HG02852 (cell line): ENCODE results near the gene WDR5.

Source experiments
- ATAC-seq: cut with Tn5 transposase; IDR thresholded peaks from one replicate; pipeline ENCODE4 v1.9.1; 2021; ENCODE audit warnings: mild to moderate bottlenecking, moderate library complexity; ENCODE audit not compliant: unreplicated experiment

The WDR5 gene

DNA sequence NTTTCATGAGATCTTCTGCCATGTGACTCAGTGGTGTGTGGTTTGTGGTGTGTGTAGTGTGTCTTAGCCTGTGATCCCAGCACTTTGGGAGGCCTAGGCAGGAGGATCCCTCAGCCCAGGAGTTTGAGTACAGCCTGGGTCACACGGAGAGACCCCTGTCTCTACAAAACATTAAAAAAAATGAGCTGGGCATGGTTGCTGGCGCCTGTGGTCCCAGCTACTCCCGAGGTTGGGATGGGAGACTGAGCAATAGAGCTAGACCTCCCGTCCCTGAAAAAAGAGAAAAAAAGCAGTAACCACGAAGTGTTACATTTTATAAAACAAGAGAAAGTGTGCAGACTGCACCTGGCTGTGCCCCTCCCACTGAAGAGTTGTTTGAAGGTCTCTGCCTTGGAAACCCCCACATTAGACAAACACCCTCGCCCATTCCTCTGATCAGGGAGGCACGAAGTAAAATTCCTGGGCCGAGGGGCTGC lies 49.7 kb downstream of the WDR5 start:
- ATAC-seq: no peak

DNA sequence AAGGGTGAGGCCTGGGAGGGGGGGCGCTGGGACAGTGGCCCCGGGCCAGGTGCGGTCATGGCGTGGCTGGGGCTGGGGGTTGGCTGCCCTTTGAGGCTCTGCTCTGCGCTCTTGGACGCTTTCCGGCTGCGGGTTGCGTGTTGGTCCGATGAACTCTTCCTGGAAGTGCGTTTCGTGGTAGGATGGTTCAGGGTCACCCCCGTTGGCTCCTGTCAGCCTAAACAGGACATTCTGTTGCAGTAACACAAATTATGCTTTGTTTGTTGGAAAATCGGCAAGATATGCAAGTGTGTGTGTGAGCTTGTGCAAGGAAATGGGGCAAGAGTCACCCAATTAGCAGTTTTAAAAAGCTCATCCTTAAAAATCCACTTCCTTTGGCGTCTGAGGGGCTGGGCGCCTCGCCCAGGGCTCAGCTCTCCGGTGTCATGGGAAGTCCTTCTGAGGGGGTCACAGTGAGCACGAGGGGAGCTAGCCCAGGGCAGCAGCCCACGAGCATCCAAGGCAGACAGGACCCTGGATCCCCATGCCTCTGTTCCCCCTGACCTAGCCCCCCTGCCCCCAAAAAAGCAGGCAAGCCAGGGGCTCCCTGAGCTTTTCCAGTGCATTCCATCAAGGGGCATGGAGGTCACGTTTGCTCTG lies 50.7 kb downstream of the WDR5 start:
- no peak for ATAC-seq

DNA sequence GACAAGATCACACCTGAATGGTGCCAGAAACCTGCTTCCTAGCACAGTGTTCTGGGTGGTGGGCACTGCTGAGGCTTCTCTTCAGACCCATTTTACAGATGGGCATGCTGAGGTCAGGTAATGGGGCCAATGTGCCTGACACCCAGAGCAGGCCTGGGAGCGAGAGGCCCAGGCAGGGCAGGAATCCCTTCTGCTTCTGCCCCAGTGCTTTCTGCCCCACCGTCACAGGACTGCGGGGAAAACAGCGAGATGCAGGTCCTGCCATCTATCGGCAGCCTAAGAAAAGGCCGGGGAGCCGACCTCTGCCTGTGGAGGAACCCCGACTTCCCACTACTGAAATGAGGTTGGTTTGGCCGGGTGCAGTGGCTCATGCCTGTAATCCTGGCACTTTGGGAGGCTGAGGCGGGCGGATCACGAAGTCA lies 51.2 kb downstream of the WDR5 start:
- no peak for ATAC-seq

DNA sequence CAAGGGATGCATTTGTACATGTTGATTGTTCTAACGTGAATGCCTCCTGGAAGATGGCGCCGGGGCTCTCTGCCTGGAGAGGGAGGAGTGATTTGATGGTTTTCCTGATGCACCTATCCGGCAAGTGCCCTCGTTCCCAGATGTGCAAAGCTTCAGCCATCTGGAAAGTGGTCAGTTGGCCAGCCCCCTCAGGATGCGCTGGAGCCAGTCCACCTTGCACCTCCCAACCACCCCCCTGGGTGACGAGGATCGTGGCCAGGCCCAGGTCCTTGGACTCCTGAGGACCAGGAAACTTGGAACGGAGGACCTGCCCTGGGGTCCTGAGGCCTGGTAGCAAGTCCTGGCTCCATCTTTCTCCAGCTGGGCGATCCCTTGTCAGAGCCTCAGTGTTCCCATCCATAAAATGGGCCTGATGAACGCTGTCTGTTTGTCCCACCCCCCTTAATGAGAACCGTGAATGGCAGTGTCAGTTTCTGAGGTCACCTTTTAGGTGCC lies 52.1 kb downstream of the WDR5 start:
- ATAC-seq: no peak

DNA sequence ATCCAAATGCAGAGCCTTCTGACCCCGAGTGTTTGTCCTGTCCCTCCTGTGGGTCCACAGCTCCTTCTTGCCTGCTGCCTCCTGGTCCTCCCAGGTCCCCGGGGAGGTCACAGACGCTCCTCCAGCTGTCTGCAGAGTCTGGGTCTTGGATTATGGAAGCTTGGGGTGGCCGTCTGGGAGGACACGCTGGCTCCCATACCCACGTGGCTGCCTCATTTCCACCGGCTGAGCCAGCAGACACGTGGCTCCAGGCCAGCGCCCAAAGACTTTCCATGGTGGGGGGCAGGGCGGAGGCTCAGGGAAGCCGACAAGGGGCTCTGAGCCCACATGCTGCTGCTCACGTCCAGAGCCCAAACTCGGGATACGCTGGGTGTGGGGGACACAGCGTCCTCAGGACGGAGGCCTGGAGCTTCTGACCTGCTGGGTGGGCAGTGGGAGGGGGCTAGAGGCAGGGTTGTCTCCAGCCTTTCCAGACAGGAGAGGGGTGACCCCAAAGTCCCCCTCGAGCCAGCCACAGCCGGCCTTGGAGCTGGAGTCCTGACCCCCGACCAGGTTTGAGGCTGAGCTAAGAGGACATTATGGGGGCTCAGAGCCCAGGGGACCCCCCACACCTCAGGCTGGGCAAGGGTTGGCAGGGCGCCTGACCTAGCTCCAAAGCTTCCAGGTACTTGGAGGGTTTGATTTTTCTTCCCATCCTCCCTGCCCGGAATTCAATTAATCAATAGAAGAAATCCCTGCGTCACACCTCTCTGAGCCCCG lies 52.7 kb downstream of the WDR5 start:
- ATAC-seq: no peak

DNA sequence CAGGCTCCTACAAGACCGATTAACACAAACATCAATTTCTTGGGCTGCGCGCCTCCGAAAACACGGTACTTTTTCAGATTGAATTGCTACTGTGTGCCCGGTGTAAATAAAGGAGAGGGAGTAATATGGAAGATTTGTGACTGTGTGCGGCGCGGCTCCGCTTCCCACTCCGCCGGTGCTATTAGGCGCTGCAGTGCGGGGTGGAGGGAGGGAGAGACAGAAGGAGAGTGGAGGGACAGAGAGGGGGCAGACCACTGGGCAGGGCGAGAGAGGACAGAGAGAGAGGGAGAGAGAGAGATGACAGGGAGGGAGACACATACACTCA lies 53.2 kb downstream of the WDR5 start:
- no peak for ATAC-seq

DNA sequence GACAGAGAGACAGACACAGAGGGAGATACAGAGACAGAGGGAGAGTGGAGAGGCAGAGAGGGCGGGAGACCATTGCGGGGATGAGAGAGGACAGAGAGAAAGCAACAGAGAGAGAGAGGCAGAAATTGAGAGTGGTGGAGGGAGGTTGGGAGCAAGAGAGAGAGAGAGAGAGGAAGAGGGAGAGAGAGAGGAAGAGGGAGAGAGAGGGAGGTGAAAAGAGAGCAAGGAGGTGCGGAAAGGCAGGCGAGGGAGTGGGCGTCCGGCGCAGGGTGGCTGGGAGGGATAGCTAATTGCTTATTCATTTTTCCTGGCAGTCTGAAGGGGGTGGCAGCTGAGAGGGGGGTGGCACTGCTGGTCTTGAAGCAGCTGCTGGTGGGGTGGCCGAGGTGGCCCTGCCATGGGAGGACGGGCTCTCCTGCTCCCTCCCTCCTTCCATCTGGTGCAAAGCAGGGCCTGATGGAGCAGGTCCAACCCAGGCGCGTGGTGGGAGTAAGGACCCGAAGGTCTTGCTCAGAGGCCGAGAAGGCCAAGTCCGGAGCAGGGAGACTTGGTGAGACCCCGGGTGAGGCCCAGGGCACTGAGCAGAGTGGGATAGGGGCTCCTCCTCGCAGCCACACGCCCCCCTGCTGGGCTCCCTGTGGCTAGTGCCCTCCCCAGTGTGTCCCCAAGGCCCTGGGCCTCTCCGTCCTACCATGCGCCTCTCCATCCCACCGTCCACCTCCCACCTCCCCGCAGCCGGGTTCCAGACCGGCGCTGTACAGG lies 53.8 kb downstream of the WDR5 start:
- no peak for ATAC-seq

DNA sequence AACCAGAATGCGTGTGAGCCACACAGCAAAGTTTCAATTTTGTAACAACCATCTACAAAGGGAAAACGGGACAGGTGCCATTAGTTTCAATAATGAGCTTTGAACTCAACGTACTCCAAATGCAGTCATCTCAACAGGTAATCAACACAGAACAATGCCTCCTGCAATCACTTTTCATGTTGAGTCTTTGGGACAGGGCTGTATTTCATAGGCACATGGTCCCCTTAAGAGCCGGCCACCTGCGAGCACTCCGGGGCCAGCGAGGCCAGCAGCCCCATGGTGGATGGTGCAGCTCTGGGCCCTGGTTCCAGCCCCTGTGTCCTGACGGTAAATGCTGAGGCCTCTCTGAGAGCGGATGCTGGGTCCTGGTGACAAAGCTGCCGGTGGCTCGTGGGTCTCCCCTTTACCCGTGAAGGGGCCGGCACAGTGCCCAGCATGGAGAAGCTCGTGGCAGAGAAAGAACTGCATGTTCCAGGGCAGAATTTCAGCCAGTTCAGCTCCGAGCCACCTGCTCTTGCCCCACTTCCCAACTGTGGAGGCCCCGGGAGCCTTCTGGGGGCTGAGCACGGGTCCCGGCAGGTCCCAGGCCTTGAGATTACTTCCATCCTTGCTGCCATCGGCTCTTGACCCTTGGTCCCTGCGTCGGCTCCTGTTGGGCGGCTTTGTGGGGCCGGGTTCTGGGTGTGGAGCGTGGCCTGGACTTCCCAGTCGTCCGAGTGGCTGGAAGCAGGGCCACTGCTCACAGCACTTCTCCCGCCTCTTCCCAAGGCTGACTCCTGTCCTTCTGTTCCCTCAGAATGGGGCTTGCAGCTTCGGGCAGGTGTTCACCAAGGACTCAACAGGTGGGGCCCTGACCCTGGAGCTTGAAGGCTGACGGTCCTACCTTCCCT lies 54.6 kb downstream of the WDR5 start:
- ATAC-seq: no peak

DNA sequence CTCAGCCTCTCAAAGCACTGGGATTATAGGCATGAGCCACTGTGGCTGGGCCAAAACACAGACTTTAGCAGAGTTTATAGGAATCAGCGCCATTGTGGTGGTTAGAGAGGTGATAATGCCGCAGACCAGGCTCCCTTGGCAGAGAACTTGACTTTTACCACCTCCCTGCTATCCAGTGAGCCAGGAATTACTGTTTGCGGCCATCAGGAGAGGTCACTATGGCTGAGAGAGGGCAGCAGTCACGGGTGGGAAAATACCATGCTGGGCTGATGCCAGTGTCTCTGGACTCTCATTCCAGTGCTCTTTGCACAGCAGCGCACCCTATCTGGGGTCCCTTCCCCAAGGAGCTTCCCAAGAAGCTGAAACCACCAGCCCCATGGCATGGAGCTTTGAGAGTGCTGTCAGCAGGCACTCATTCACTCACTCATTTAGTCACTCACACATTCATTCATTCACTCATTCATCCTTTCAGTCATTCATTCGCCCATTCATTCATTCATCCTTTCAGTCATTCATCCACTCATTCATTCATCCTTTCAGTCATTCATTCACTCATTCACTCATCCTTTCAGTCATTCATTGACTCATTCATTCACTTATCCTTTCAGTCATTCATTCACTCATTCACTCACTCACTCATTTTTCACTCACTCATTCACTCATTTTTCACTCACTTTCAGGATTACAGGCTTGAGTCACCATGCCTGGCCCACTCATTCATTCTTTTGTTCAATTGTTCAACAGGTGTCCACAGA lies 55.8 kb downstream of the WDR5 start:
- ATAC-seq: no peak

DNA sequence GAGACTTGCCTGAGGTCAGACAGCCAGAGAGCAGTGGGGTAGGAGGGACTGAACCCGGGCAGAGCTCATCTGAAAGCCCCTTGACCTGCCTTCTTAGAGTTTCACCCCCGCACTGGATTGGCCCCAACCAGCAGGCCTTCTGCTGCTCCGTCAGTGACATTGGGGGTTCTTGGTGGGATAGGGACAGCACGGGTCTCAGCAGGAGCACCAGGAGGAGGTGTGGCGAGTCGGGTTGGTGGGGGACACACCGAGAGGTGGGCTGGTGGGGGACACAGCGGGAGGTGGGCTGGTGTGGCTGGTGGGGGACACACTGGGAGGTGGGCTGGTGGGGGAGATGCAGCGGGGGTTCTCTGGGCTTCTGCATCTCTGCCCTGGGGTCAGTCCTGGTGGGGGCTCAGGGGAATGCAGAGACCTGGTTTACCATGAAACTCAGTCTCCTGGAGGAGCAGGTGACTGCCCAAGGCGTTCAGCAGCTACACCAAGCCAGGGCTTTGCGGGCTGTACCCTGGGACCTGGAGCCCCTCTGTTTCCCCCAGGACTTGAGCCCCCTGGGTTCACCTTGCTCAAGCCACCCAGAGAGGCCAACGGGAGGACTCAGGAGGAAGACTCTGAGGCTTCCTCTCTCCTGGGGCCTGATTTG lies 56.5 kb downstream of the WDR5 start:
- ATAC-seq: no peak

DNA sequence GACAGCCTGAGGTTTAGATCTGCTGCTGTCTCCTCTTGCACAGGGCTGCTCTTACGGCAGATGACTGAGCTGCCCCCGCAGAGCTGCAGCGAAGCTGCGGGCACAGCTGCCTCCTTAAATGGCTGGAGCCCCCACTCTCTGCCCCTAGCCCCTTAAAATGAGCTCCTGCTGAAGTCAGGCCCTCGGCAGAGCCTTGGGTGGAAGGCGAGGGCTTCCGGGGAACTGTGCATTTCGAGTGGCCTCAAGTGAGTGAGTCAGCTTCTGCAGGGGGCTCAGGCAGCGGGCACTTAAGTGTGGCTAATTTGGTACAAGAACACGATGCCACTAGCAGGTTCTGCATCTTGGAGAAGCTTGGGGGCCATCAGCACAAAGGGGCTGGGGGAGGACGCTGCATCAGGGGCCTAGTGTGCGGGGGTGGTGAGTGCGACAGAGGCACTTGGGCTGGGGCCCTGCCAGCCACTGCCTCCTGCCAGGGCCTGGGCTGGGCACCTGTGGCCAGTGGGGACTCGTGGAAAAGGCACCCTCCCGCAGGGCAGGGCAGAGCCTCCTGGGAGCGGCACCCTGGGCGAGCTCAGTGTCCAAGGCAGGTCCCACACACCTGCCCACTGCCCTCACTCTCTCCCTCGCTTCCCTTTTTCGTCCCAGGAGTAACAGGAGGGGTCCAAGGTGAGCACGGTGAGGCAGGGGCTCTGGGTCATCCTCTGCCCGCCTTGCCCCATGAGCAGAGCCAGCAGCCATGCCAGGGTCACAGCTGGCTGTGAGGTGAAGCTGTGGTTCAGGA lies 57.3 kb downstream of the WDR5 start:
- no peak for ATAC-seq

DNA sequence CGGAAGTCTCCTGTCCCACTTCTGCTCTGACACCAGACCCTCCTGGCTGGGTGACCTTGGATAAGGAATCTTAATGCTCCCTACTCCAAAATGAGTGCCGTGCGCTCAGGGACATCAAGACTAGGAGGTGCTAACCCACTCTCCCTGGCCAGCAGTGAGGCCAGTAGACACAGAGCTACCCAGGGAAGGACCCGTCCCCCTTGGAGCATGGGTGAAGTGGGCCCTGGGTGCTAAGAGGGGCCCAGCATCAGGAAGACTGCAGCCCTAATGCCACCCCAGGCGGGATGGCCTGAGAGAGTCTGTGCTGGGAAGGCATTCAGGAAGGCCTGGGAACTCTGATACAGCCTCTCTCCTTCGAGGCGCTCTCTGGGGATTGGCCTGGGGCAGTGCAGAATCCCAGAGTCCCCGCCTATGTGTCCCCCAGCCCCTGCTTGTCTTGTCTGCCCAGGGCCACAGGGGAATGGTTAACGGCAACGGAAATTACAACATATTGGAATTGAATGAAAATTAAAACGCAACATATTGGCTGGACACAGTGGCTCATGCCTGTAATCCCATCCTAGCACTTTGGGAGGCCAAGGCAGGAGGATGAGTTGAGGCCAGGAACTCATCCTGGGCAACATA lies 58.1 kb downstream of the WDR5 start:
- no peak for ATAC-seq

DNA sequence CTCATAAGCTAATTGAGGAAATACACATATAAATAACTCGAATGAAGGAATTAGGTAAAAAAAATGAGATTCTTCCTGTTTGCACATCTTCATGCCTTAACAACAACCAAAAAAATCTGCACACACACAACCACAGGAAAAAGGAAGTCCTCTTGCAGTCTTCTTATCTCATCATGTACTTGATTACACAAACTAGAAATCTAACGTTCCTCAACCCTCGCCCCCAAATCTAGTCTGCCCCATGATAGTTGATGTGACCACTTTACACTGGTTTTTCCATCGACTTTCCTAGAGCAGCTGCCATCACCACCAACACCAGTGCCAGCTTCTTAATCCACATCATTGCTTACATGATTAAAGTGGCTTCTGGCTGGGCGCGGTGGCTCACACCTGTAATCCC lies 59.7 kb downstream of the WDR5 start:
- ATAC-seq: no peak

DNA sequence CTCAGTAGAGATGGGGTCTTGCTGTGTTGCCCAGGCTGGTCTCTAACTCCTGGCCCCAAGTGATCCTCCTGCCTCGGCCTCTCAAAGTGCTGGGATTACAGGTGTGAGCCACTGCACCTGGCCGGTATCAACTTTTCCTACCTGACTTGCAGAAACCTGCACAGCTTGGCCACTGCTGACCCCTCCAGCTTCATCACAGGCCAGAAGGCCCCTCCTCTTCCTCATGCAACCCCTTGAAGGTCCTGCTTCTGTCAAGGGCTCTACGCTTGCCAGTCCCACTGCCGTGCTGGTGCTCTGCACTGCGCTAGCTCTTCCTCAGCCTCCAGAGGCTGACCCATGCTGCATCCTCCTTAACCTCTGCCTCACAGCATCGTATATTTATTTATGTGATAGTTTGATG lies 61.0 kb downstream of the WDR5 start:
- no peak for ATAC-seq

DNA sequence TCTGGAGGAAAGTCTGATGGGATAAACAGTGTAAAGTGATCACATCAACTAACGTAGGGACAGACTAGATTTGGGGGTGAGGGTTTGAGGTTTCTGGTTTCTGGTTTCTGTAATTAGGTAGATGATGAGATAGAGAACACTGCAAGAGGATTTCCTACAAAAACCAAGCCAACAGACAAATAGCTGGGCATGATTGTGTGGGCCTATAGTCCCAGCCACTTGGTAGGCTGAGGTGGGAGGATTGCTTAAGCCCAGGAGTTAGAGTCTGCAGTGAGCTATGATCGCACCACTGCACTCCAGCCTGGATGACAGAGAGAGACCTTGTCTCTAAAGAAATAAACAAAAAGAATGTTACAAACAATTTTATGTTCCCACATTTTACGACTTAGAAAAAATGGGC lies 62.9 kb downstream of the WDR5 start:
- no peak for ATAC-seq

DNA sequence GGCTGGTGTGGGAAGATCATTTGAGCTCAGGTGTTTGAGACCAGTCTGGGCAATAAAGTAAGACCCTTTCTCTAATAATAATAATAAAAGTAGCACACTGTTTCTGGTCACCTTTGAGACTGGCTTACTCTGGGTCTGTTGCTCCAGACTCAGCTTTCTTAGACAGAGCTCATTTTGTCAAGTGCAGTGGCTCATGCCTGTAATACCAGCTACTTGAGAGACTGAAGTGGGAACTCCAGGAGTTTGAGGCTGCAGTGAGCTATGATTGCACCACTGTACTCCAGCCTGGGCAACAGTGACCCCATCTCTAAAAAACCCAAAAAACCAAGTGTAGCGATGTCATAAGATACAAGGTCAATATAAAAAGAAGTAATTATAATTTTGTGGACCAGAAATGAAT lies 64.8 kb downstream of the WDR5 start:
- no peak for ATAC-seq

DNA sequence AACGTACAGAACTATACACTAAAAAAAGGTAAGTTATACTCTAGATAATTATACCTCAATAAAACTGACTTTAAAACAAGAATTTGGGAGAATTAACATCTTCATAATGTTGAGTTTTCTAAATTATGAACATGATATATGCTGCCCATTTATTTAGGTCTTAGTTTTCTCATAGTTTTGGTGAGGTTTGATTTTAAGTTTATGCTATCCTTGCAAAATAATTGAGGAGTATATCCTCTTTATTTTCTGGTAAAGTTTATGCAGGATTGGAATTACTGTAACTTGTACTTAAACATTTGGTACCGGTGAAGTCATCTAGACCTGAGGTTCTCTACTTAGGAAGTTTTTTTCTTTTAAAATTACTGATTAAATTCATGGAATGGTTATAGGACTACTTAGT lies 67.3 kb downstream of the WDR5 start:
- ATAC-seq: no peak

DNA sequence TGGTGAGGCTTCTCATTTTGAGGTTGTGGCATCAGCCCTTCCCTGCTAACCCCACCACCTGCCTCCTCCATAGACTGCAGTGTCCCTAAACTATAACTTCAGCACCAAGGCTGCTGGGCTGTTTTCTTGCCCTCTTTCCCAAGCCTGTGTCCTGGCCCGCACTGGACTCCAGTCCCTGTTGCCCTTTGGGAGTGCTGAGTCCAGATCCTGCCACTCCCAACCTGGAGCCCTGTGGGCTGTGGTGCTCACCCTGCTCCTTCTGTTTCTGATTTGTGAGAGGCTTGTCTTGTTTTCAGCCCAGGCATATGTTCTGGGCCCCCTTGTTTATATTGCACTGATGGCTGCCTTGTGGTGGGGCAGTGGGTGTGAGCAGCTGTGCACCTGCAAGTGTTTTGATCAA lies 68.2 kb downstream of the WDR5 start:
- no peak for ATAC-seq
